Panc1 (cell line): ENCODE measurements around the gene MMP10. TPM values are rescaled to one million over a fixed set of nuclear protein-coding genes. Genes with fewer than 3 reads are reported as not detected.

Experiments used
- ATAC-seq: fragments of 200-7000 bp; cut with Tn5 transposase; 2 replicates; pipeline ENCODE4 v1.9.1; 2020; ENCODE audit warnings: mild to moderate bottlenecking, moderate library complexity
- BruUV-seq: library from RNA; stranded (reverse); fragments of 400-500 nt; replicated peaks from 2 replicates; lab custom pipeline; 2021; lab: Mats Ljungman, UMichigan
- CTCF ChIA-PET: fragments of 300-600 bp; sonication (Branson Sonifier 250); formaldehyde crosslinking; loops from one replicate; lab custom pipeline; 2022; ENCODE audit warnings: antibody characterized with exemption; lab: Charles Lee
- POLR2A ChIA-PET: fragments of 300-600 bp; sonication (Branson Sonifier 250); formaldehyde crosslinking; loops from one replicate; lab custom pipeline; 2022; ENCODE audit warnings: antibody characterized with exemption; lab: Charles Lee
- DNase-seq: peaks from one replicate; pipeline ENCODE4 v3.0.0-alpha.2; 2010; ENCODE audit warnings: low read depth, low spot score
- H3K27ac ChIP-seq: 2 replicates; pipeline ENCODE4 v1.5.1; 2011; ENCODE audit warnings: mild to moderate bottlenecking, low read length, inconsistent platforms
- H3K27me3 ChIP-seq: fragments of 200-500 bp; sonication (Bioruptor generic); 2 replicates; pipeline ENCODE4 v1.6.0; 2014; ENCODE audit warnings: low read length, inconsistent platforms; ENCODE audit not compliant: control insufficient read depth, insufficient read depth
- H3K36me3 ChIP-seq: fragments of 200-500 bp; sonication (Bioruptor generic); 2 replicates; pipeline ENCODE4 v1.5.1; 2014; ENCODE audit warnings: inconsistent platforms, mild to moderate bottlenecking, low read length, moderate library complexity; ENCODE audit not compliant: control insufficient read depth, insufficient read depth
- H3K4me1 ChIP-seq: 2 replicates; pipeline ENCODE4 v1.5.1; 2011; ENCODE audit warnings: inconsistent platforms, mild to moderate bottlenecking, low read length, moderate library complexity; ENCODE audit not compliant: control insufficient read depth, insufficient read depth
- H3K4me3 ChIP-seq, 2 experiments: 2 replicates each; pipeline ENCODE4 v1.5.1; 2011 to 2012; ENCODE audit warnings: low read depth in 2 of 2, low read length in 2 of 2, mild to moderate bottlenecking in 2 of 2, inconsistent platforms in 1 of 2, moderate library complexity in 1 of 2
- H3K9me3 ChIP-seq: fragments of 200-500 bp; sonication (Bioruptor generic); 2 replicates; pipeline ENCODE4 v1.5.1; 2014; ENCODE audit warnings: low read depth, mild to moderate bottlenecking, inconsistent platforms, low read length, moderate library complexity; ENCODE audit not compliant: control insufficient read depth, insufficient read depth
- CTCF ChIP-seq: fragments of 450-650 bp; IDR thresholded peaks from 2 replicates; pipeline ENCODE4 v1.5.1; 2017; ENCODE audit warnings: mild to moderate bottlenecking
- POLR2AphosphoS5 ChIP-seq: IDR thresholded peaks from 2 replicates; pipeline ENCODE4 v1.6.1; 2012; ENCODE audit warnings: mild to moderate bottlenecking, low read depth, low read length, moderate library complexity
- REST ChIP-seq, 2 experiments: IDR thresholded peaks; 2 replicates each; pipeline ENCODE4 v1.6.1; 2011 to 2012; ENCODE audit warnings: low read depth in 2 of 2, control low read depth in 1 of 2, low read length in 1 of 2, mild to moderate bottlenecking in 1 of 2, moderate library complexity in 1 of 2; ENCODE audit not compliant: insufficient read depth in 1 of 2
- SIN3A ChIP-seq: IDR thresholded peaks from 2 replicates; pipeline ENCODE4 v1.6.1; 2012; ENCODE audit warnings: low read depth, mild to moderate bottlenecking, low read length, moderate library complexity, borderline replicate concordance; ENCODE audit not compliant: insufficient read depth
- TCF7L2 ChIP-seq: IDR thresholded peaks from 2 replicates; pipeline ENCODE4 v1.6.1; 2011; ENCODE audit warnings: mild to moderate bottlenecking, low read depth, low read length, inconsistent platforms
- in situ Hi-C: cut with HindIII; loops from 2 replicates; pipeline ENCODE4 v1.10.0; 2016; ENCODE audit warnings: low sequenced_read_pairs, low pct_unique_long_range_greater_than_20kb
- intact Hi-C: fragments of 100-400 bp; cut with micrococcal nuclease; formaldehyde crosslinking; loops from one replicate; pipeline ENCODE4 v1.10.0; 2022; ENCODE audit not compliant: unreplicated experiment
- total RNA-seq: library from RNA; stranded (reverse); gene quantifications from one replicate; pipeline ENCODE4 v1.2.1, GENCODE V29; 2021; ENCODE audit not compliant: unreplicated experiment

Gene MMP10
- total RNA-seq, 1 experiment from 2014 or later: not detected

GRCh38 chr11:102824556-102824955, 44.1 kb upstream of the MMP10 start:
- peaks cover 9% of the 10 kb centered on the region for H3K27me3 ChIP-seq
- no peaks in the 10 kb centered on the region for H3K9me3 ChIP-seq
- no peaks in the 10 kb centered on the region for H3K4me1 ChIP-seq
- no peaks in the 10 kb centered on the region for H3K36me3 ChIP-seq
- in situ Hi-C loops: no loop called here
- ATAC-seq (no peak), DNase-seq (no peak)
- intact Hi-C loops: no loop called here
- BruUV-seq: no TSS peak
- CTCF ChIA-PET: no interaction called here
- H3K27ac ChIP-seq: no peak overlapping the region
- POLR2A ChIA-PET: no interaction called here
- no peak overlapping the region for H3K4me3 ChIP-seq
- no peak for TF ChIP-seq POLR2AphosphoS5
- no peak for TF ChIP-seq TCF7L2
- no peak for TF ChIP-seq SIN3A
- no peak for TF ChIP-seq REST (IDR thresholded peaks at IDR 0.05; ENCODE audit: insufficient read depth in 1 of 2, low read depth in 2 of 2, low read length in 1 of 2)
- TF ChIP-seq CTCF: no peak

DNA sequence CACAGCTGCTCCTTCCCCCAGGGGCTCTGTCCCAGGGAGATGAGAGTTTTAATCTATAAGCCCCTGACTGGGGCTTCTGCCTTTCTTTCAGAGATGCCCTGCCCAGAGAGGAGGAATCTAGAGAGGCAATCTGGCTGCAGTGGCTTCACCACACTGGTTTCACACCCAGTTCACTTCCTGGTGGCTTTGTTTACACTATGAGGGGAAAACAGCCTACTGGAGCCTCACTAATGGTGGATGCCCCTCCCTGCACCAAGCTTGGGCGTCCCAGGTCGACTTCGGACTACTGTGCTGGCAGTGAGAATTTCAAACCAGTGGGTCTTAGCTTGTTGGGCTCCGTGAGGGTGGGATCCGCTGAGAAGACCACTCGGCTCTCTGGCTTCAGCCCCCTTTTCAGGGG, 39.1 kb upstream of the MMP10 start:
- BruUV-seq: no TSS peak
- POLR2A ChIA-PET: no interaction called here
- H3K27me3 ChIP-seq: peaks cover 4% of the 10 kb centered on the region
- in situ Hi-C loops: no loop called here
- DNase-seq (no peak), ATAC-seq (no peak)
- intact Hi-C loops: no loop called here
- TF ChIP-seq REST (IDR thresholded peaks at IDR 0.05; ENCODE audit: insufficient read depth in 1 of 2, low read depth in 2 of 2, low read length in 1 of 2) (no peak), TCF7L2 (no peak), POLR2AphosphoS5 (no peak), SIN3A (no peak), CTCF (no peak)
- no peak overlapping the region for H3K4me3 ChIP-seq
- no peaks in the 10 kb centered on the region for H3K36me3 ChIP-seq
- no peaks in the 10 kb centered on the region for H3K9me3 ChIP-seq
- CTCF ChIA-PET: no interaction called here
- no peaks in the 10 kb centered on the region for H3K4me1 ChIP-seq
- no peak overlapping the region for H3K27ac ChIP-seq
